Omental fat pad (tissue), 4 donors: ENCODE measurements around the gene OSBPL6. TPM values are rescaled to one million over a fixed set of nuclear protein-coding genes. Genes with fewer than 3 reads are reported as not detected.
"Not testable (repeated sequence)": the region's sequence is repeated elsewhere in the genome, so short reads cannot be mapped to it uniquely, and the experiment has no call there.

Experiments
- ATAC-seq: fragments of 150-250 bp; one replicate; pipeline ENCODE4 v1.9.1; 2016; ENCODE audit warnings: mild to moderate bottlenecking, moderate library complexity; ENCODE audit not compliant: low FRiP score
- DNase-seq: peaks from one replicate; pipeline ENCODE4 v3.0.0-alpha.2; 2019; ENCODE audit warnings: low spot score
- total RNA-seq, 4 donors: library from RNA; depleted of rRNA; stranded (reverse); fragments of >200 nt; gene quantifications; one replicate each; pipeline ENCODE4 v1.1.0, GENCODE V29; 2016
- TF ChIP-seq, protein P1 (sequence below), 3 donors: fragments of 450-650 bp; IDR thresholded peaks; one replicate each; pipeline ENCODE4 v1.5.1; 2016 to 2017; ENCODE audit warnings: antibody characterized with exemption in 3 of 3, mild to moderate bottlenecking in 3 of 3, moderate library complexity in 2 of 3

OSBPL6 gene
- total RNA-seq, 4 donors from 2014 or later: 1.1 to 2.0 (median 1.6) TPM

DNA sequence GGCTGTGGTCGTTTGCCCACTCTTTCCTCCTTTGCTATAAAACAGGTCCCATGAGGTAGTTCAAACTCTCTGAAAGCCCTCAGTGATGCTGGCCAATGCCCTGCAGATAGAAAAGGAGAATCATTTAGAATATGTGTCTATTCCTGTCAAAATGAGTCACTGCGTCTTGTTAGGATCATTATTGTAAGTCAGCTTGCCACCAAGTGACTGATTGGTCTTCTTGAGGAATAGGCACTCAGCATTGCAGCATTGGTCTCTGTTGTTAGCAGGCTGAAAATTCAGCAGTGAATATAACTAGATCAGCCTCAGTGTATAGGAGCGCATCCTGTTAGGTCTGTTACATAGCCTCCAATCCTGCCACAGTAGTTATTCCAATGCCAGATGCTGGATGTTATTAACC is 227.8 kb downstream of the OSBPL6 start:
- TF ChIP-seq, protein P1, sequence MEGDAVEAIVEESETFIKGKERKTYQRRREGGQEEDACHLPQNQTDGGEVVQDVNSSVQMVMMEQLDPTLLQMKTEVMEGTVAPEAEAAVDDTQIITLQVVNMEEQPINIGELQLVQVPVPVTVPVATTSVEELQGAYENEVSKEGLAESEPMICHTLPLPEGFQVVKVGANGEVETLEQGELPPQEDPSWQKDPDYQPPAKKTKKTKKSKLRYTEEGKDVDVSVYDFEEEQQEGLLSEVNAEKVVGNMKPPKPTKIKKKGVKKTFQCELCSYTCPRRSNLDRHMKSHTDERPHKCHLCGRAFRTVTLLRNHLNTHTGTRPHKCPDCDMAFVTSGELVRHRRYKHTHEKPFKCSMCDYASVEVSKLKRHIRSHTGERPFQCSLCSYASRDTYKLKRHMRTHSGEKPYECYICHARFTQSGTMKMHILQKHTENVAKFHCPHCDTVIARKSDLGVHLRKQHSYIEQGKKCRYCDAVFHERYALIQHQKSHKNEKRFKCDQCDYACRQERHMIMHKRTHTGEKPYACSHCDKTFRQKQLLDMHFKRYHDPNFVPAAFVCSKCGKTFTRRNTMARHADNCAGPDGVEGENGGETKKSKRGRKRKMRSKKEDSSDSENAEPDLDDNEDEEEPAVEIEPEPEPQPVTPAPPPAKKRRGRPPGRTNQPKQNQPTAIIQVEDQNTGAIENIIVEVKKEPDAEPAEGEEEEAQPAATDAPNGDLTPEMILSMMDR (IDR thresholded peaks at IDR 0.05): no peak
- no peak for ATAC-seq
- no peak for DNase-seq

DNA sequence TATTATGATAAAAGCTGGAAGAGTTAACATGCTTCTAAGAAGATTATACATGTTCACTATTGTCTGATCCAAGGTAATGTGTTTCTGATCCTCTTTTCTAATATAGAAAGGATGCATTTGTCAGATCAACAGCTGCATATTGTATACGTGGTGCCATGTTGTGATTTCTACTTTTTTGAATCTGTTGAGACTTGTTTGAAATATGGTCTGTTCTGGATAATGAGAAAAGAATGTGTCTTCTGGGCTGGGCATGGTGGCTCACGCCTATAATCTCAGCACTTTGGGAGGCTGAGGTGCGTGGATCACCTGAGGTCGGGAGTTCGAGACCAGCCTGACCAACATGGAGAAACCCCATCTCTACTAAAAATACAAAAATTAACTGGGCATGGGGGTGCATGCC is 229.4 kb downstream of the OSBPL6 start:
- not testable (repeated sequence) for DNase-seq, ATAC-seq

- no peak for ATAC-seq
- no peak for DNase-seq
These were observed 231.0 kb downstream of the OSBPL6 start for GRCh38 chr2:178425255-178425827.

DNA sequence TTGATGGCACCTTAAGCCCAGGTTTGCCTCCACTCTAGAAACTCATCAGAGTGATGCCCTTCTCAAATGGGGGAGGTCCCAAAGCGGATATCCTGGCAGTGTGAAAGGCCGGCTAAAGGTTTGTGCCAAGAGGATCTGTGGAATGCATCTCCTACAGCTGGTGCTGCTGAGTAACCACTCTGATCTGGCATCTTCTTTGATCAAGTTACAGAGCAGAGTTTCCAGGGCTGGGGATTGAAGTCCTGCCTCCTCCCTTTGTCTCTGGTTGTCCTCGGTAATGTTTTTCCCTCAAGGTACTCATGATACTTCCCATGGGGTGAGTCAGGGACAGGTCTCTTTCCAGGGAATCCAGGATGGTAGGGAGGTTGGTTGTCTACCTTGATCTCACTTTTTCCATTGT is 232.1 kb downstream of the OSBPL6 start:
- DNase-seq: no peak
- TF ChIP-seq, protein P1 (IDR thresholded peaks at IDR 0.05): no peak
- ATAC-seq: no peak

More at GRCh38 chr2:178425255-178425827, 231.0 kb downstream of the OSBPL6 start:
- TF ChIP-seq, protein P1 (IDR thresholded peaks at IDR 0.05): no peak

GRCh38 chr2:178427458-178427857 is 233.1 kb downstream of the OSBPL6 start:
- TF ChIP-seq, protein P1 (IDR thresholded peaks at IDR 0.05): no peak
- ATAC-seq: no peak
- DNase-seq: no peak

GRCh38 chr2:178428396-178428806 is 234.1 kb downstream of the OSBPL6 start:
- no peak for ATAC-seq
- no peak for DNase-seq
- TF ChIP-seq, protein P1 (IDR thresholded peaks at IDR 0.05): no peak

DNA sequence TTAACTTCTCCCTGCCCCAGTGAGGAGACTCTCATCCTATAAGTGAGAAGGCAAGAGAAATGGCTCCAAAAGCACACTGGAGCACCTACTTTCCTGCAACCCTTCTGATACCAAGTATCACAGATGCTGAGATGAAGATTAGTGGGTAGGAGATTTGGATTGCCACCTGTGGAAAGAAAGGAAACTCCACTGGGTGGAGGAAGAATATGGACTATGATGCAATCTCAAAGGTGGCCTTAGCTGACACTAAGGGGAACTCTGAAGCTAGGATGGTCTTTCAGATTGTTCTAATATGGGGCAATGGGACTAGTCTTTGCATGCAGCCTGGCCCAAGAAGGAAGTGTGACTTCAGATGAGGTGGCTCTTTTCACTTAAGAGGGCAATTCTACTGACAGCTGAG is 235.0 kb downstream of the OSBPL6 start:
- DNase-seq (no peak), ATAC-seq (no peak)
- TF ChIP-seq, protein P1 (IDR thresholded peaks at IDR 0.05): no peak
